ENCODE measurements around the gene CREB3L1.

The CREB3L1 gene

GRCh38 chr11:46327829-46328228 lies 50.4 kb downstream of the CREB3L1 start:
- no peak for DNase-seq (ENCODE audit: low read depth)

- no peak for DNase-seq (ENCODE audit: low read depth)
Observed at GRCh38 chr11:46330154-46330553, 52.7 kb downstream of the CREB3L1 start.

GRCh38 chr11:46330563-46331281 lies 53.3 kb downstream of the CREB3L1 start:
- DNase-seq (ENCODE audit: low read depth): no peak

GRCh38 chr11:46331282-46331984 lies 54.0 kb downstream of the CREB3L1 start:
- DNase-seq (ENCODE audit: low read depth): peak; percentile 29

DNA sequence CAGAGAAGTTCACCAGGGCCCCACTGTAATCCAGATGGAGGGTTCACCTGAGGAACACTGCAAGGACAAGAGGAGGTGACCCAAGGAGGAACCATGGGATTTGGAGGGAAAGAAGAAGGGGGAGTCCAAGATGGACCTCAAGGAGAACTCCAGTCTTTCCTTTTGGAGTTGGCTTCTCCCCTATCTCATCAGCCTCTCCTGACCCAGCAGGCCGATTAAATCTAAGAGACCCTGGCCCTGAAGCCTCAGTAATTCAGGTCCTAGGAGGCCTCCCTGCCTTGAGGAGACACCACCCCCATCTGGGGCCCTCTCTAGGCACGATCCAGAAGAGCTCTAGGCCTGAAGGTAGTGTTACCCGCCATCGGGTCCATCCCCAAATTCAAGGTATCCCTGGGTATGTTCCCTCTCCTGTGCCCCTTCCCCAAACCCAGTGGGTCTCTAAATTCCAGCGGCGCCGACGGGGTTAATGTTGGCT lies 54.7 kb downstream of the CREB3L1 start:
- no peak for DNase-seq (ENCODE audit: low read depth)

DNA sequence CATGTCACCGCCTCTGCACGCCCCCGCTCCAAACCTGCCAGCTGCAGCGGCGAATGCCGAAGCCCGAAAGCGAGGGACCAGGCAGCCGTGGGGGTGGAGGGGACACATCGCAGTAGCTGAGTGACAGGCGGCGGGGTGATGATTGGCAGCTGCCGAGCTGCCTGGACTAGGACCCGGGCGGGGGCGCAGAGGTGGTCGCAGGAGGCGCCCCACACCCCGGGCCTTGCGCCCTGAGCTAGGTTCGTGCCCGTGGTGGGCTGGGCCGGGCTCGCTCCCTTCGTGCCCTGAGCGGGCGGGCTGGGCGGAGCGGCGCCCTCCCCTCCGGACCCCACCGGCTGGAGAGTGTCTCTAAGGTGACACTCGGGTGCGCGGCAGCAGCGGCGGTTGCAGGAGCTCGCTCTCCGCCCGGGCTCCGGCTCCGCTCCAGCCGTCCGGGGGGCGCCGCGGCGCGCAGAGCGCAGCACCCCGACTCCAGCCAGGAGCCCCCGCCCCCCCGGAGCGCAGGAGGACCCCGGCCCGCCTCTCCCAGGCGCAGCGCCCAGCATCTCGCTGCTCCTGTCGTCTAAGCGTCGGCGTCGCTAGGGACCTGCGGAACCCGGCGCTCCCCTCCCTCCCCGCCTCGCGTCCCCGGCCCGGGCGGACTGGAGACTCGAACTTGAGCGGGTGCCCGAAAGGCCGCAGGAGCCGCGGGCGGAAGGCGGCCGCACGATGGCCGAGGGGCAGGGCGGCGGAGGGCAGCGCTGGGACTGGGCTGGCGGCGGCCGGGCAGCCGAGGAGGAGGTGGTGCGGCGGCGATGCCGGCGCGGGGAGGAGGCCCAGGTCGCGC lies 55.3 kb downstream of the CREB3L1 start:
- DNase-seq (ENCODE audit: low read depth): peak; percentile 39

GRCh38 chr11:46333394-46333947 lies 56.0 kb downstream of the CREB3L1 start:
- no peak for DNase-seq (ENCODE audit: low read depth)

DNA sequence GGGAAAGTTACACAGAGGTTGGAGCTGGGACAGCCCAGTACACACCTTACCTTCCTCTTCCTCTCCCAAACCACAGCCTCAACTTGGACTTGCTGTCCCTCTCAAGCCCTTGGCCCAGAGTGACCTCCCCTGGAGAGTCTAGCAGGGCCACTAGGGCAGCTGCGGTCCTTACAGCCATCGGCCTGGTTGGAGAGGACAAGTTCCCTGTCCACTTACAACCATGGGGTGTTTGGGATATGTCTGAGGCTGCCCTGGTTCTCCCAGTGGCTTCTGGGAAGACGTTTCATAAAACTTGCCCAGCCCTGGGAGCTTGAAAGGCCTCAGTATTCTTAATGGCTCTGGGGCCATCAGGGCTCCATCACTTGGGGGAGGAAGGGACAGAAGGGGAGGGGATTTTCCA lies 56.7 kb downstream of the CREB3L1 start:
- DNase-seq (ENCODE audit: low read depth): no peak

DNA sequence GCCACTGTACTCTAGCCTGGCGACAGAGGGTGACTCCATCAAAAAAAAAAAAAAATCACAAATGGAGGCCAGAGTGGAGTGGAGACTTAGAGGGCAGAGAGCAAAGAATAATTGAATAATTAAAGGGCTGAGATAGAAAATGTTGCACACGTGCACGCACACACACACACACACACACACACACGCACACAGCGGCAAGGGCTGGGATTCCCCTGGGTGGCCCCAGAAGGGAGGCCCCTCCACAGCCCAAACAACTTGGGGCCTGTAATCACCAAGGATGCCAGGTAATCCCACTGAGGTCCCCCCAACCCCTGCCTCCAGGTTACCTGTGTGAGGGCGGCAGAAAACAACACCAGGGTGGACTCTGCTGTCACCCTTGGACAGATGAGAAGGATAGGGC lies 57.8 kb downstream of the CREB3L1 start:
- no peak for DNase-seq (ENCODE audit: low read depth)

DNA sequence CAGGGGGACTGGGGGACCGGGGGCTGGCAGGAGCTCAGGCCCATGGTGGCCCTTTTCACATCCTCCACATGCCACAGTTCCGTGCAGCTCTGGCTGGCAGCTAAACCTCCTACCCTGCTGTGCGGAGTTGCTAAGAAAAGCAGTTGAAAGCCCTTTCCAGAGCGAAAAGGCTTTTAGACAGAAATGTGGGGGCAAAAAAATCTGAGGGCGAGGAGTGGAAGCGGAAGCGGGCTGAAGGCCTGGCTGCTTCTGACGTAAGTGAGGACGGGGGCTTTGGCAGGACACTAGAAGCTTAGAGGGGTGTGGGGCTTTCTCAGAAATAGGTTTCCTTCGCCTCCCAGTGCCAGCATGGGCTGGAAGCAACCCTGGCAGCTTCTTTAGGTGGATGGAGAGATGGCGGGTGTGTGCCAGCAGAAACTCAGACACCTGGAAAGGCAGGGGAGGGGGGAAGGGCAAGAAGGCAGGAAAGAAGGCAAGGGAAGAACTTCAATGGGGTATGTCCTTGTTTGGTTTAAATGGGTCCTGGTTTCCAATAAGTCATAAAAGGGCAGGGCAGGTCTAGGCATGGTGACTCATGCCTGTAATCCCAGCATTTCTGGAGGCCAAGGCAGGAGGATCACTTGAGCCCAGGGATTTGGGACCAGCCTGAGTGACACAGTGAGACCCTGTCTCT lies 58.6 kb downstream of the CREB3L1 start:
- DNase-seq (ENCODE audit: low read depth): no peak

DNA sequence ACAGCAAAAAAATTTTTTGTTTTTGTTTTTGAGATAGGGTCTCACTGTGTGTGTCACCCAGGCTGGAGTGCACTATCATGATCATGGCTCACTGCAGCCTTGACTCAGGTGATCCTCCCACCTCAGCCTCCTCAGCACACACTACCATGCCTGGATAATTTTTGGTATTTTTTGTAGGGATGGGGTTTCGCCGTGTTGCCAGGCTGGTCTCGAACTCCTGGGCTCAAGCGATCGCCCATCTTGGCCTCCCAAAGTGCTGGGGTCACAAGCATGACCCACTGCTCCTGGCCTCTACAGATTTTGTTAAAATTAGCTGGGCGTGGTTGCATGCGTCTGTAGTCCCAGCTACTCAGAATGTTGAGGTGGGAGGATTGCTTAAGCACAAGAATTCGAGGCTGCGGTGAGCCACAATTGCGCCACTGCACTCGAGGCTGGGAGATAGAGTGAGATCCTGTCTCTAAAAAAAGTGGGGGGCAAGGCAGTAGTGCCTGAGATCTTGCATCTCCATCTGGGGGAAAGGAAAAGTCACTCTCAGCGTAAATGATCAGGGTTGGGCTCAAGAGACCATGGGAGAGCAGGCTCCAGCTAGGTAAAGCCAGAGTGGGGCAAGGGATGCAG lies 59.2 kb downstream of the CREB3L1 start:
- DNase-seq (ENCODE audit: low read depth): no peak

DNA sequence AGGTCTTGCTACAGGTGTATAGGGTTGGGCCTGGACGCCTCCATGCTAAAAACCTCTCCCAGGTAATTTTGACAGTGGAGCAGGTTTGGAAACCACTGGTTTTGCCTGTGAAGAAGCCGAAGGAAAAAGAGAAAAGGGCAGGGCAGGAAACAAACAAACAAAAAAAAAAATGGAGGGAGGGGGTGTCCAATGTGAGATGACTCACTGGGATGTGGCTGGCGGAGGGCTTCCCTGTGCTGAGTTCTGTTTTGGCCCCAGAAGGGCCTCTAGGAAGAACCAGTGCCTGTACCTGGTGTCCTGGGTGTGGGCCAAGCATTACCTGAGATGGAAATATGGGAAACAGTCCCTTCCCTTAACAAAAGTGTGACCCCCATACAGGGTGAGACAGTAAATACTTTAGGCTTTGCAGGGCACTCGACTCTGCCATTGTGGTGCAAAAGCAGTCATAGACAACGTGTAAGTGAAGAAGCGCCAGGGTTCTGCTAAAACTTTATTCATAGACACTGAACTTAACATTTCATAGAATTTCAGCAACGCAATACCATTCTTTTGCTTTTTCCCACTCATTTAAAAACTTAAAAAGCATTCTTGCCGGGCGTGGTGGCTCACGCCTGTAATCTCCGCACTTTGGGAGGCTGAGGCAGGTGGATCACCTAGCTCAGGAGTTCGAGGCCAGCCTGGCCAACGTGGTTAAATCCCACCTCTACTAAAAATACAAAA lies 60.3 kb downstream of the CREB3L1 start:
- no peak for DNase-seq (ENCODE audit: low read depth)

- DNase-seq (ENCODE audit: low read depth): no peak
Observed at GRCh38 chr11:46338636-46338987, 61.1 kb downstream of the CREB3L1 start.

DNA sequence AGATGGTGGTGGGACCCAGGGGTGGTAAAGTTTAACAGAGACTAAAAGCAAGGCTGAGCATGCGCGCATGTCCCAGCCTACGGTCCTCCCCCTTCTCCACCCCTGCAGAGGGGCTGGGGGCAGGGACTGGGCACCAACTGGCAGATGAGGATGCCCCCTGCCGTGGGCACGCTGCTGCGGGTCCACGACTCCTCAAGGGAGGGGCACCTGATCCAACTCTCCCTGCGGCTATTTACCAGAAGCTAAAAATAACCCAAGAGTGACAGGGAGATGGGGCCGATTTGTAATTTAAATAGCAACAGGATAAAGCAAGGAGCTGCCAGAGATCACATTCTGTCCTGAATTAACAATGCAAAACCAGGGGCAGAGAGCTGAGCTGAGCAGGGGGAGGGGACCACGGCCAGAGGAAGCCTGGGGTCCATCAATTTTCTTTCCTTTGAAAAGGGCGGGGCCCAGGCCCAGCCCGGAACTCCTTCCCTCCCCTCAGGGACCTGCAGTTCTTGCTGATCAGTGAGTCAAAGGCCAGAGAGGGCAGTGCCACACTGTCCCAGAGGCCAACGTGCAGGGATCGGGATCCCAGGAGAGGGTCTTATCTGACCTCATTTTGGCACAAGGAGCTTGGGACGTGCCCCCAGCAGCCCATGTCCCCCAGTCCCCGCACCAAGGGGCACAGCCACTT lies 61.7 kb downstream of the CREB3L1 start:
- DNase-seq (ENCODE audit: low read depth): no peak

DNA sequence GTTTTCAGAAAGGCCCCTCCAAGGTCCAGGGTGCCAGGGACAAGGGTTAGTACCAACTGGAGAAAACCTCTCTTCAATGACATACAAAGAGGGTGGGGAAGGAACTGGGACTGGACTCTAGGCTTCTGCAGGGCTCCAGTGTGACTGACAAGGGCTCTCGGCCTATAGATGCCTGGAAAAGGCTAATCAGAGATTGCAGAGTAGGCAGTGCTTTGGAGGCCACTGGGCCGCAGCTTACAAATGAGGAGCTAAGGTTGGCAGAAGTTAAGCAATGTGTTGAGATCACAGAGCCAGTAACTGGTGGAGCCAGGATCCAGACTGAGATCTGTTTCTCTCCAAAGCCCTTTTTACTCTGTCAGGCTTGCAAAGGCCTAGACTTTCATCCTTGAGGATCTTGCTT lies 62.4 kb downstream of the CREB3L1 start:
- no peak for DNase-seq (ENCODE audit: low read depth)

GRCh38 chr11:46341454-46341853 lies 64.0 kb downstream of the CREB3L1 start:
- no peak for DNase-seq (ENCODE audit: low read depth)

GRCh38 chr11:46342239-46342638 lies 64.8 kb downstream of the CREB3L1 start:
- DNase-seq (ENCODE audit: low read depth): no peak

DNA sequence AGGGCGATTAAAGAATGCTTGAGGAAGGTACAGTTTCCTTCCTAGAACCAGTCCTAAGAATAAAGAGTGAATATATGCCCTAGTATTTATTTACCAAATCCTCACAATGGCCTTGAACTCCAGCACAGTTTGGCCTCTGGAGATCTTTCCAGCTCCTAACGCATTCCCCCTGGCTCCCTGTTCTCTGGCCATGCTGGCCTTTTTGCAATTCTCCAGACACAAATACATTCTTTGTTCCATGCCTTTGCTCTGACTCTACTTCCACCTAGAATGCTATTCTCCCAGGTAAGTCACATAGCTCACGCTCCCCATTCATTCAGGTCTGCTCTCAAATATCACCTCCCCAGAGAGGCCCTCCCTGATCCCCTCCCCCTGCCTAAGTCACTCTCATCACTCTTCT lies 66.1 kb downstream of the CREB3L1 start:
- no peak for DNase-seq (ENCODE audit: low read depth)

DNA sequence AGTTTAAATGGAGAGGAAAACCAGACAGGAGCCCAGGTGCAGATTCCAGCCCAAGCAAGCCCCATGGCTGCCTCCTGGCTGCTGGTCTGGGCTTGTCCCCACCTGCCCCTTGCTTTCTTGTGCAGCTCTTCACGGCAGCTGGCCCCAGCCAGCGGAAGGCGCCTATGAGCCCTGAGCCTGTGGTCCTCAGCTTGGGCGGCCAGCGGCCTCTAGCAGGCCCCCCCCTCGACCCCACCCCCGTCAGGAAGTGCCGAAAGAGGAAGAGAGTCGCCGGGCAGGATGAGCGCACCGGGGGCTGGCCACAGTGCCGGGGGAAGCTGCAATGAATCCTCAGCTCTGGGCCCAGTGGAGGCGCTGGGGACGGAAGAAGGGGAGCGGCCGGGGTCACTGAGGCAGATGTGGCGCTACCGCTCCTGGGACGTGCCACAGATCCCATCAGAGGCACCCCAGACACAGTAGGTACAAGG lies 67.7 kb downstream of the CREB3L1 start:
- DNase-seq (ENCODE audit: low read depth): no peak

- no peak for DNase-seq (ENCODE audit: low read depth)
Observed at GRCh38 chr11:46345881-46346484, 68.5 kb downstream of the CREB3L1 start.

Data from activated T-cell treated with anti-CD3 and anti-CD28 coated beads for 1 hour (primary cell).